Urinary bladder (tissue), 4 donors: ENCODE results near the gene LYPLAL1. TPM values are rescaled to one million over a fixed set of nuclear protein-coding genes. Genes with fewer than 3 reads are reported as not detected.
"Not testable (repeated sequence)": the region's sequence is repeated elsewhere in the genome, so short reads cannot be mapped to it uniquely, and the experiment has no call there.

Experiments used
- DNase-seq: peaks from one replicate; pipeline ENCODE4 v3.0.0-alpha.2; 2015; ENCODE audit errors: extremely low spot score
- H3K27ac ChIP-seq: one replicate; pipeline ENCODE4 v1.5.1; 2013; ENCODE audit warnings: low read depth, mild to moderate bottlenecking, moderate library complexity
- H3K36me3 ChIP-seq: one replicate; pipeline ENCODE4 v1.6.1; 2013; ENCODE audit warnings: mild to moderate bottlenecking, moderate library complexity; ENCODE audit not compliant: insufficient read depth
- H3K4me1 ChIP-seq: one replicate; pipeline ENCODE4 v1.6.1; 2013; ENCODE audit warnings: mild to moderate bottlenecking, moderate library complexity; ENCODE audit not compliant: insufficient read depth
- H3K4me3 ChIP-seq: one replicate; pipeline ENCODE4 v1.5.1; 2013; ENCODE audit warnings: low read depth, low read length
- WGBS: extraction: QIAGEN DNeasy Blood & Tissue Kit; methylation state at CpG from one replicate; pipeline ENCODE4 v1.1.7; 2013; 5-methylcytosine and 5-hydroxymethylcytosine counted together
- polyA plus RNA-seq: library from polyadenylated mRNA; stranded (reverse); fragments of 200-250 nt; gene quantifications from one replicate; pipeline ENCODE4 v1.2.3, GENCODE V29; 2013
- total RNA-seq: library from RNA; depleted of rRNA; stranded (reverse); fragments of >200 nt; gene quantifications from one replicate; pipeline ENCODE4 v1.2.3, GENCODE V29; 2014
- donor health status: healthy with polysubstance abuse.
- donor health status: healthy.

Gene LYPLAL1
- total and polyA plus RNA-seq, 2 donors: 17.5 to 88.7 TPM

GRCh38 chr1:219247441-219247840 is 73.8 kb downstream of the LYPLAL1 start:
- Histone ChIP-seq H3K27ac (no peak overlapping the region), H3K4me1 (no peaks in the 10 kb centered on the region), H3K36me3 (no peaks in the 10 kb centered on the region), H3K4me3 (no peak overlapping the region)
- no peak for DNase-seq
- 47% methylated on average over 1 of the region's 1 CpG for WGBS

GRCh38 chr1:219250468-219250867 is 76.8 kb downstream of the LYPLAL1 start:
- H3K4me1 ChIP-seq, H3K27ac ChIP-seq, H3K4me3 ChIP-seq, DNase-seq, H3K36me3 ChIP-seq: not testable (repeated sequence)
- WGBS: 92% methylated on average over 2 of the region's 2 CpGs

GRCh38 chr1:219257751-219258150 is 84.1 kb downstream of the LYPLAL1 start:
- peaks cover 2% of the 10 kb centered on the region for H3K36me3 ChIP-seq
- 46% methylated on average over 2 of the region's 2 CpGs for WGBS
- no peak overlapping the region for H3K4me3 ChIP-seq
- no peak overlapping the region for H3K27ac ChIP-seq
- no peak for DNase-seq
- H3K4me1 ChIP-seq: no peaks in the 10 kb centered on the region

GRCh38 chr1:219261454-219261853 is 87.8 kb downstream of the LYPLAL1 start:
- peaks cover 2% of the 10 kb centered on the region for H3K36me3 ChIP-seq
- 95% methylated on average over 2 of the region's 2 CpGs for WGBS
- no peaks in the 10 kb centered on the region for H3K4me1 ChIP-seq
- H3K27ac ChIP-seq: no peak overlapping the region
- DNase-seq: no peak
- no peak overlapping the region for H3K4me3 ChIP-seq
